GM19351 (cell line): ENCODE data around the gene ABR.
"Not testable (repeated sequence)": the region's sequence is repeated elsewhere in the genome, so short reads cannot be mapped to it uniquely, and the experiment has no call there.

Experiments used
- ATAC-seq: cut with Tn5 transposase; IDR thresholded peaks from one replicate; pipeline ENCODE4 v1.9.1; 2021; ENCODE audit warnings: mild to moderate bottlenecking, moderate library complexity; ENCODE audit not compliant: unreplicated experiment

ABR gene

DNA sequence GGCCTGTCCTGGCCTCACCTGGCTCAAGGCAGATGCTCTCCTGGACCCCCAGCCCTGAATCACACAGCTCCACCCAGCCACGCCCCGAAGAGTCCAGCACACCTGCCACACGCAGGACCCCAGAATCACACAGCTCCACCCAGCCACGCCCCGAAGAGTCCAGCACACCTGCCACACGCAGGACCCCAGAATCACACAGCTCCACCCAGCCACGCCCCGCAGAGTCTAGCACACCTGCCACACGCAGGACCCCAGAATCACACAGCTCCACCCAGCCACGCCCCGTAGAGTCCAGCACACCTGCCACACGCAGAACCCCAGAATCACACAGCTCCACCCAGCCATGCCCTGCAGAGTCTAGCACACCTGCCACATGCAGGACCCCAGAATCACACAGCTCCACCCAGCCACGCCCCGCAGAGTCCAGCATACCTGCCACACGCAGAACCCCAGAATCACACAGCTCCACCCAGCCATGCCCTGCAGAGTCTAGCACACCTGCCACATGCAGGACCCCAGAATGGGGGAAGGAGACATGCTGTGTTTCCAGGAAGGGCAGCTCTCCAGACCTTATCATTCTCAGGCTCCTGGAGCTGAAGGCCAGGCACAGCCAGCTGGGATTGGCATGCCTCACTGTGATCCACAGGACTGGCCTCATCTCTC lies 105.7 kb downstream of the ABR start:
- not testable (repeated sequence) for ATAC-seq

DNA sequence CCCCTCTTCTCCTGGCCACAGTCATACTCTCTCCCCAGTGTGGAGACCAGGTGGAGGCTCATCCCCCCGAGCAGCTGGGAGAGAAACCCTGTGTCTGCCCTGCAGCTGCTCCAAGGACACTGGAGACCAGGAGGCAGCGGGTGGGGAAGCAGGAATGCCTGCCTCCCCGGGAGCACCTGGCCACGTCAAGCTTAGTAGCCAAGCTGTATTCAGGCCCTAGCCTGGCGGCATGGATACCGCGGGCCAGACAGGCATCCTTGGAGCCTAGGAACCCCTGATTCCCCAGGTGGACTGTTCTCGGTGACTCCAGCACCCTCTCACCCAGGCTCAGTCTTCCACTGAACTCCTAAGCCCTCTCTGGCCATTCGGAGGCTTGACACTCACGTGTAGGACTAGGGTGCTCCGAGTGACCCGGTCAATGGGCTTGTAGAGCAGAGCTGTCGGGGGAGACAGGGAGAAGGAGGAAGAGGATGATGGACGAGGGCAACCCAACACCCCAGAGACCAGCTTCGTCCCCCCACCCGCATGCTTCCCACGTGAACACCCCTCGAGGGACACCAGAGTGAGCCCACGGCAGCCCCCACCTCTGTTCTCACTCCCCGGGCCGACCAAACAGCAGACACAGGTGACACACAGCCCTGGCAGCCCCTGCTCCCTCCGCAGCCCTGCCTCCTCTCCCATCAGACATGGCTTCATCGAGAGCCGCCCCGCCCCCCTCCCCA lies 106.4 kb downstream of the ABR start:
- no peak for ATAC-seq

DNA sequence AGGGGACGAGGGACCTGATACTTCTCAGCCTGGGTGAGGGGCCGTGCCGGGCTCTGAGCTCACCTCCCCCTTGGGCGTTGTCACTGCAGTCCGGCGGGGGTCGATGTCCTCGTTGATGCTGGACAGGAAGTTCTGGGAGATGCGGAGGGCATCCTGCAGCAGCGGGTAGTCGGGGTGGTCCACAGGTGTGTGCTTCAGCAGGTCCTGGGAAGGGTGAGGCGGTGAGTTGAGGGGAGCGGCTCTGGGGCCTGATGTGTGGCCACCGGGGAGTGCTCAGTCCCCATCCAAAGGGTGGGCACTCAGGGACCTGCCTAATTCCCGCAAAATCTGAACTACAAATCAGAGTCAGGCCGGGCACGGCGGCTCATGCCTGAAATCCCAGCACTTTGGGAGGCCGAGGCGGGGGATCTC lies 107.2 kb downstream of the ABR start:
- no peak for ATAC-seq

DNA sequence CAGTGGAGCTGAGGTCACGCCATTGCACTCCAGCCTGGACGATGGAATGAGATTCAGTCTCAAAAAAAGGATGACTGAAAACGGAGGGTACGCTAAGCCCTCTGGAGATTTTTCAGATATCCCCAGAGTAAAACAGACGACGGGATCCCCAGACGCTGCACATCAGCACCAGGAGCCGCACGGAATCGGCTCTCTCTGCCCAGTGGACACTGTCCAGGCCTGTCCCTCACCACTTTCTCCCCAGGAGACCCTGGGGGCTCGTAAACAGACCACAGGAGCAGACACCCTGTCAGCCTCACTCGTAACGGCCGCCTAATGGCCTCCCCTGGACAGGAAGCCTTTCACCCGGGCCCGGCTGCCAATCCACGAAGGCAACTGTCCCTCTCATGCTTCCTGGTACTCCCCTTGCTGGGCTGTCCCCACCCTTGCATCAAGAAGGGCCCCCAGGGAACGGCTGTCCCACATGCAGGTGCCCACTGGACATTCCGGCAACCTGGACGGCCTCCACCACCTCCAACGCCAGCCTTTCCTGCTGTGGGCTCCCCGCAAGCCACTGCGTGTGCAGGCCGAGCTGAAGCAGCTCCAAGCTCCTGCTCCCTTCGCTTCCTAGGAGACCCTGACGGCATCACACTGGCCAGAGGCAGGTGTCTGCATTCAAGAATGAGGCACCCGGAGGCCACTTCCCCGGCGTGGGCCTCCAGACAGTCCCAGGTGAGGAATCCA lies 108.5 kb downstream of the ABR start:
- ATAC-seq = no peak

DNA sequence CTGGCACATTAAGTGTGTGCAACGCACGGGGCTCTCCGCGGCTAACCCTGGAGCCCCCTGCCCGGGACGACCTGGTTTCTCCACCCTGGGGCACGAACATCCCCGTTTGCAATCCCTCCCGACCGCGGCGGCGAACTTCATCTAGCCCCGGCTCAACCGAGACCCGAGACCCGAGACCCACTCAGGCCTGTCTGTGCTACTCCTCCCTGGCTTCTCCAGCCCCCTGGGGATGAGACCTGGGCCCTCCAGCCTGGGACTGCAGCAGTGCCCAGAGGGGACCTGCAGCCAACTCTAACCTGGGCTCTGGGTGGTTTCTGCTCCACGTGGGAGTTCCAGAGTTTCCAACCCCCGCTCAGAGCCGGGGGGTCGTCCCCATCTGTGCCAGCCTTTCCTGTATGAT lies 109.4 kb downstream of the ABR start:
- no peak for ATAC-seq

DNA sequence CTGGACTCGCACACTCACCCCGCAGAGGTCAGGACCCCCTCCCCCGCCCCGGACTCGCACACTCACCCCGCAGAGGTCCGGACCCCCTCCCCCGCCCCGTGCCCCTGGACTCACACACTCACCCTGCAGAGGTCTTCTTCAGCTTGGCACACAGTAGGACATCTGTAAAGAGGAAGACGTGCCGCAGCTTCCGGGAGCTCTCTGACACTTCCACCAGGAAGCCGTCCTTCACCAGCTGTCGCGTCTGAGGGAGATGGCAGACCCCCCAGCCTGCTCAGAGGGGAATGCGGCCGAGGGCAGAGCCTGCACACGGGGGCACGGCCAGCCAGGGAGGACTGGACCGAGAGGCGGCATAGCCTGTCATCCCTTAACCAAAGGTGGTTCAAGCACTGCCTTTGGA lies 109.9 kb downstream of the ABR start:
- no peak for ATAC-seq

DNA sequence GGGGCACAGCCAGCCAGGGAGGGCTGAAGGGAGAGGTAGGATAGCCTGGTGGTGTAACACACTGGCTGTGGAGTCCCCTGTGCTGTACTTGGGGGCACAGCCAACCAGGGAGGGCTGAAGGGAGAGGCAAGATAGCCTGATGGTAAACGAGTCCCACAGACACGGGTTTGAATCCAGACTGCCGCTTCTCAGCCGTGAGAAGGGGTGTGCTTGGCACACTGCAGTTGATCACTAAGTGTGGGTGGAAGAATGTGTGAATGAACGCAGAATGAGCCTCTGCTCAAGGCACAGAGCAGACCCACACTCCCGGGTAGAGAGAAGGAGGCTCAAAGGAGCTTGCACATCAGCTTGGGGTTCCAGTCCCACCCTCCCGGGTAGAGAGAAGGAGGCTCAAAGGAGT lies 111.4 kb downstream of the ABR start:
- no peak for ATAC-seq

DNA sequence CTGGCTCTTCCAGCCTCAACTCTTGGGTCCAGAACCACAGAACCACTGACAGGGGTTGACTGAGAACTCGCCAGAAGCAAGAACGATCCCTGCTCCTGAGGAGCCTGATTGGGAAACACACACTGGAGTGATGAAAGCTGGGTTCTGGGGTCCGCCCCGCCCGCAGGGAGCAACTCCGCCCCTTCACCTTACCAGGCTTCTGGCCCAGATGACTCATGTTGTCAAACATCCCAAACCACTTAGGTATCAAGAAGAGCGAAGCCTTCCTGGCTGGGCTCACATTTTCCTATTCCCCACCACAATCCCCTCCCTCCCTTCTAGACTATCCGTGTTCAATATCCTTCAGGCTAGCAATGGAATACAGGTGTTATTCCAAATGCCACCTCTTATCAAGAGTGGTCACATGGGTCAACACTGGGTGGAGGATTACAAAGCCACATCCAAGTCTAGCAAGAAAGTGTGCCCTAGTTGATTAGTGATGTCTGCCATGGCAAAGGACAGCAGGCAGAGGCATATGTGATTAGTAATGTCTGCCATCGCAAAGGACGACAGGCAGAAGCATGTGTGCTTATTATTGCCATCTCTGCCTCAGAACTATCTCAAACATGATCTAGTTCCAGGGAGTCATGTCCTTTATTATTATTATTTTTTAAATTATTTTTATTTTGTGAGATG lies 112.4 kb downstream of the ABR start:
- no peak for ATAC-seq

DNA sequence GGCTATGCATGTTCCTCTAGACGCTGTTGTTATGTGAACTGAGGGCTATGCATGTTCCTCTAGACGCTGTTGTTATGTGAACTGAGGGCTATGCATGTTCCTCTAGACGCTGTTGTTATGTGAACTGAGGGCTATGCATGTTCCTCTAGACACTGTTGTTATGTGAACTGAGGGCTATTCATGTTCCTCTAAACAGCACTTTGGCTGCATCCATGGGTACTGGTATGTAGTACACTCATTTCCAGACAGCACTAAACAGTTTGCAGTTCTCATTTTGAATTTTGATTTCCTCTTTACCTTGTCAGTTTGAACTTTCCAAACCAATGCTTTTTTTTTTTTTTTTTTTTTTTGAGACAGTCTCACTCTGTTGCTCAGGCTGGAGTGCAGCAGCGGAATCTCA lies 114.4 kb downstream of the ABR start:
- not testable (repeated sequence) for ATAC-seq

DNA sequence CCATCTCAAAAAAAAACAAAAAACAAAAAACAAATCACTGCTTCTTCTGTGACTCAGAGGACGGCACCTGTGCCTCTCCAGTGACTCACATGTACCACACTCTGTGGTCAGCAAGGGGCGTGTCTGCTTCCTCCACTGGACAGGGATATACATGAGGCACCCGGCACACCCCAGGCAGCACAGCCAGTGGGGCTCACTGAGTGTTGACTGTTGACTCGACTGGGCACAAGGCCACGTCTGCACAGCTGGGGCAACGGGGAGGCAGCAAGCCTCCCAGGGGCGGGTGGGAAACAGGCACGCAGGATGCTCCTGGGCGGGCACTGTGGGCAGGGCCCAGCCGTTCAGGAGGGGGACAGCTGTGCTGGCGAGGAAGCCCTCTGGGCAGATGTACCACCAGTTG lies 118.8 kb downstream of the ABR start:
- ATAC-seq = no peak

DNA sequence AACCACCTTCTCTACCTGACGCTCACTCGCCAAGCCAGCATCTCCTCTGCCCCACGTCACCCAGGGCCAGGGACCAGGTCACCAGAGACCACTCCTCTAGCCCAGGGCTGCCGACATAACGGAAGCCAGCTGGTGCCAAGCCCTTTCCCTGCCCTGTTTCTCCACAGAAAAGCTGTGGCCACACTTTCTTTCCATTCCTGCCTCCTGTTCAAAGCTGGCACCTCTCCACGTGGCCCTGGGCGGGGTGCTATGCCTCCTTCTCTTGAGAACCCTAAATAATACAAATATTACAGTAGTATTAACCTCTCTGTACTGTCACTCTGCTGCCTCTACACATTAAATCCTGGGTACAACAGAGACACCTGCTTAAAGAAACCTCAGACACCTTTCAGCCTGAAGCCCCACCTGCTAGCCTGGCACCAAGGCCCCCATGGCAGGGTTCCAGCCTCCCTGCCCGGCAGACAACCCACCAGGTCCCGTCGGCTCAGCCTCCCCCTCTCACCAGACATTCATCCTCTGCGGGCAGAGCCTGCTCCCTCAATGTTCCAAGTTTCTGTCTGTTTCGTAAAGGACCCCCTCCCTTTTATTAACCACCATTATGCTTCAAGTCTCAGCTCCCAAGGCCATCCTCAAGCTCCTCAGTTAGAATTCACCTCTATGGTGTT lies 120.5 kb downstream of the ABR start:
- no peak for ATAC-seq

DNA sequence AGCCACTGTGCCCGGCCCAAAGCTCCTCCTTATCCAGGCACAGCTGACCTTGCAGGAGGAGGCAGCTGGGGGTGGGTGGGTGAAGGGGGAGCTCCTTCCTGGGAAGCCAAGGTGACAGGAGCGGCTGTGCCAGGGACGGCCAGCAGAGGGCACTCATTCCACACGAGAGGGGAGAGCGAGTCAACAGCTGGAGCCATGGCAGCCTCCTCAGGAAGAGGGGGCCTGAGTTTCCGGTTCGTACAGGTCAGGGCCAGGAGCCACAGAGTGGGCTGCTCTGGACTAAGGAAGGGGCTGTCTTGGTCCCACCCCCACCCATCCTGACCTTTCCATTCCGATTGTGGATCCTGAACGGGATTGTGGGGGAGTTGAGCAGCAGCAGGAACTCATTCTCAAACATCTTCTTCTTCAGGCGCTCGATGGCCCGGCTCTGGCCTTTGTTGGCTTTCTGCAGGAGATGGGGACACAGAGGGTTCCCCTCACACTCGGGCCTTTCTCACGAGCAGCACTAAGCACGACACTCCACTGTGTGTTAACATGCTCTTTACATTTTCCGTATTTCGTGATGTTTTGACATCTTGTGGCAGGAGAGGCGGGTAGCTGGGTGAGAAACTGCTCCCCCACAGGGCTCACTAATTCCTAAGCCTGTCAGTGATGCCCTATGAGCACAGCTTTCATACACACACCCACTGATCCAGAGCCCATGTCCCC lies 121.2 kb downstream of the ABR start:
- no peak for ATAC-seq

DNA sequence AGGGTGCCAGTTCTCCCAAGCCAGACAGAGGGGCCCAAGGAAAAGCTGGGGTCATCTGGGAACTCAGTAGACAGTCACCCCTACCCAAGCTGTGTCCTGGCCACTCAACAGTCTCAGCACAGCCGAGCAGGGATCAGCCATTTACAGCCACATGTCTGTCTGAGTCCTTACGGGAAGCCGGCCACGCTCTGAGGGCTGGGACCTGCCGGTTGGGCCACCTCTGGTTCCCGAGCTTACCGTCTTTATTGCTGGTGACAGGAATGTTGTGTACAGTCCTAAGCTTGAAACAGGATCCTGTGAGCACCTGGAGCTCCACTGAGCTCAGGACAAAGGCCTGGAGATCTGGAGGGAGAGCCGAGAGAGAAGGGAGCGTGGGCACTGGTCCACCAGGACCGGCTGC lies 123.0 kb downstream of the ABR start:
- no peak for ATAC-seq

DNA sequence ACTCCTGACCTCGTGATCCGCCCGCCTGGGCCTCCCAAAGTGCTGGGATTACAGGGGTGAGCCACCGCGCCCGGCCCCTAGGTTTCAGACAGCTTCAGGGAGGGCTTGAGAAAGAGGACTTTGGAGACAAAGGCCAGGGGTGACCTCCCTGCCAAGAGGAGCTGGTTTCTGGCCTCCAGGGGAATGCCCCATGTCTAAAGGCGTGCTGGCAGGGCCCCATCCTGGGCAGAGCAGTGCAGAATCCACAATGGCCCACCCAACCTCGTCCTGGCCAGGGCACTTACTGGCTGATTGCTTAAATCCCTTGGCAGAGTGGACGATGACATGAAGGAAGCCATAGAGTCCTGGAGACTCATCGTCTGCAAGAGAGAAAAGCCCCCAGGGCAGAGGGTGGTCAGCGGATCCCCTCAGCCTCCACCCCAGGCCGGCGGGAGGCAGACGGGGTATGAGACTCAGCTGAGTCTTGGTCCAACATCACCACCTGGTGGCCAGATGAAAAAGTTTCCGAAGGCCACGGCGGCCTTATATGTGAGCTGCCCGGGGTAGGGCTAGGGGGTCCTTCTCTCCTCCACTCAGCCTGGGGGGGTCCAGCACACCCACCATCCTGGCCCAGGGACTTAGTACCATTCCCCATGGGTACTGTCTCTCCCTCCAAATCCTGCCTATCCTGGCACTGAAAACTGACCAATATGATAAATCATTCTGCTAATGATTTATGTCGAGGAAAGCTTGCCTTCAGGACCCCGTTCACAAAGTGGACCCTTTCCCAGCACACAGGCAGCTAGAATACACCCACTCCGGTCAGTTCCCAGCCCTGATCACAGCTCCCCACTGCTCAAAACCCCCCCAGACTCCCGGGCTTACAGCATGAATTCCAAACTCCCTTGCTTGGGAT lies 123.8 kb downstream of the ABR start:
- ATAC-seq = no peak

DNA sequence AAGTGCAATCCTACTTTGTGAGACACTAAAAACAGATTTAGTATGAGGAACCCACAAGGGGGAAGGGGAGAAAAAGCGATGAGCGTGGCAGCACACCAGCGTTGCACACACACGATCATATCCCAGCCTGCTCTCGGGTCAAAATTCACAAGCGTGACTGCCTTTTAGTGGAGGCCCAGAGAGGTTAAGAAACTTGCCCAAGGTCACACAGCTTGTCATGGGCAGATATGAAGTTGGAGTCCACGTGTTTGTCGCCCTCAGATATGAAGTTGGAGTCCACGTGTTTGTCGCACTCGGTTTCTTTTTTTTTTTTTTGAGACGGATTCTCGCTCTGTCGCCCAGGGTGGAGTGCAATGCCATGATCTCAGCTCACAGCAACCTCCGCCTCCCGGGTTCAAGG lies 124.5 kb downstream of the ABR start:
- no peak for ATAC-seq

DNA sequence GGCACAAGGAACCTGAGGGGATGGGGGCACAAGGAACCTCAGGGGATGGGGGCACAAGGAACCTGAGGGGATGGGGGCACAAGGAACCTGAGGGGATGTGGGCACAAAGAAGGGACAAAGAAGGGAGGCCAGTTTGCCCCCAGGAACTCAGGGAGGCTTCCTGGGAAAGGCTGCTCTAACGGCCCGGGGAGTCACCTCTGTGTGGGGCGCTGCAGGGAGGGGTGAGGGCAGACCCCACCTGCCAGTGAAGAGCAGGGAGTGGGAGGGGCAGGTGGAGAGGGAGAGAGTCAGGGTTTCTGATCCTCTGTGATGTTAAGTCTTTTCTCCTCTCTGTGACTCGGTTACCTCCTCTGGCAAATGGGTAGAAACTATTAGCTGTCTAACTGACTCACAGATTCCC lies 125.1 kb downstream of the ABR start:
- no peak for ATAC-seq

DNA sequence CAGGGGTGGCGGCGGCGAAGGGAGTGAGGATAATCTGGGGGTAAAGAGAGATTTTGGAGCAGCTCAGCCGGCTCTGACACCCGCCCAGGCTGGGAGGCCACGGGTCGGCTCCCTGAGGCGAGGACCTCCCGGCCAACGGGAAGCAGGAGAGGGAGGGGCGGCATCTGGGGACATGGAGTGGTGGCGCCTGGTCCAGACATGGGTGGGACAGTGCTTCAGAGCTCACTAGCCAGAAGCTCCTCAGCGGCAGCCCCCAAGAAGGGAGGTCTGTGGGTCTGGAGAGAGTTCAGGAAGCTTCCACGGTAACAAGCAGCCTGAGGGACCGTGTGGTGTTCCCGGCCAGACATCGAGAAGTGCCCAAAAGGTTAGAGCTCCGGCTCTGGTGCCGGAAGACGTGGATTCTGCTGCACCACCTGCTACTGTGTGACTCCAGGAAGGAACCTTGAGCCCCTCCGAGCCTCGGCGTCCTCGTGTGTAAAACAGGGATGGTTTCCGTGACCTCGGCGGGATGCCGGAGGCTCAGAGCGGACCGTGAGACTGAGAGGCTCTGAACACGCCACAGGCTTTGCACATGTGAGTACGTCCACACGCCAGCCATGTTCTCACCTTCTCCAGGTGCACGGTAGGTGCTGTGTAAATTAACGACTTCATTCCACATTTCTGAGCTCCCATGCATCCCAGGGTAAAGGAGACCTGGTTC lies 126.0 kb downstream of the ABR start:
- no peak for ATAC-seq

DNA sequence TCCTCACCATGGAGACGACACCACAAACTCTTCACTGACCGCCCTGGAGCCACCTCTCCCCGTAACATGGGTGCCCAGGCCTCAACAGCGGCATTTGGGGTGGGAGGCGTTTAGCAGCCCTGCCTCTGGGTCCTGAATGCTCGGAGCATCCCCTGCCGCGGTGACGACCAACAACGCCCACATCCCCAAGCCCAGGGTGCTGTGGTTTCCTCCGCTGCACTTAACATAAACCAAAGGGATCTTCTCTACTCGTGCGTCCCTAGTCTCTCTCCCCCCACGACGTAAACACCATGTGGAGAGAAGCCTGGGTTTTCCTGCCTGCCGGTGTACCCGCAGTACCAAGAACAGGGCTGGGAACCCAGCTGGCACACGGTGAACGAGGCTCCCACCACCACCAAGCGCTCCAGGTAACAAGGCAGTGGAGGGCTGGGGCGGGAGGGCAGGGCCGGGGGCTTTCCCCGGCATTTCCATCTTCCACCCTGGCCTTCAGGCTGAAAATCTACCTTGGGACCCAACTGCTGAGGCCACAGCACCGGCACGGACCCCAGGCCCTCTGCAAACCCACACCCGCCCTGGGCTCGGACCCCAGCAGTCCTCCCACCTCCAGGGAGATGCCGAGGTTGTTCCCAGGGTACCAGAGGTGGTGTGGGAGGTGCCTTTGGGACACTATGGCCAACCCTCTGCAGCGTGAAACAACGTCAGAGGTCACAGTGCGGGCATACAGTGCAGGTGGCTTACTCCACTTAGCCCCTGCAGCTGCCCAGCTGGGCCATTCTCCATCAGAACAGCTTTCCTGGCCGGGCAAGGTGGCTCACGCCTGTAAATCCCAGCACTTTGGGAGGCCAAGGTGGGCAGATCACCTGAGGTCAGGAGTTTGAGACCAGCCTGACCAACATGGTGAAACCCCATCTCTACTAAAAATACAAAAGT lies 128.5 kb downstream of the ABR start:
- ATAC-seq = no peak
